Measurements from ENCODE around the gene EGF.

The EGF gene

DNA sequence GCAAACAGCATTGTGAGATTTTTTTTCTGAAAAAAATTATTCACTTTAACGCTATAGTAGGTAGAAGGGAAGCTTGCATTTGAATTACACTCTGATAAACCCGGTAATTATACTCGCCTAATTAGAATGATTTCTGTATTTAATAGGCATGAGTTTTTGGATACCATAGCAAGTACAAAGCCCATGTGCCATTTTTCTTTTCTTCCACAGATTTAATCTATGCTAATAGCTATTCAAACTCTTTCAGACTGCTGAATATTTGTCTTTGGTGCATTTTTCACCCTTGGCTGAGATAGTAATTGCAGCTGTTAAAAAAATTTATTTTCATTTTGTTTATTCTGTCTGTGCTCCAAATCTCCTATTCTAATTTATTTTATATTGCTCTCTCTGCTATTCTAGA lies 113.0 kb downstream of the EGF start:
- TF ChIP-seq CTCF (IDR thresholded peaks at IDR 0.05): no peak

DNA sequence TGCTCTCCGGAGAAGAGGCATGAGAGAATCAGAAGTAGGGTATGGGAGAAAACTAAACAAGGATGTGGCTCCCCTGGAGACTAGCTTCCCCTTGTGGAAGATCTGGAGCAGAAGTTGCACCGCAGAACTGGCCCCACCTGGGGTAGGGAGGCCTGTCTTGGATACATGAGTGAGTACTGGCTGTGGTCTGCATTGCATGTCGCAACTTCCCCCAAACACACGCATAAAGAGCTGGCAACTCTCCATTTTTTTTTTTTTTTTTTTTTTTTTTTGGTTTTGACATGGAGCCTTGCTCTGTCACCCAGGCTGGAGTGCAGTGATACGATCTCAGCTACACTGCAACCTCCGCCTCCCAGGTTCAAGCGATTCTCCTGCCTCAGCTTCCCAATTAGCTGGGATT lies 119.9 kb downstream of the EGF start:
- TF ChIP-seq CTCF (IDR thresholded peaks at IDR 0.05): no peak

- no peak for TF ChIP-seq CTCF (IDR thresholded peaks at IDR 0.05)
Observed at GRCh38 chr4:110033355-110034025, 120.8 kb downstream of the EGF start.

- TF ChIP-seq CTCF (IDR thresholded peaks at IDR 0.05): no peak
Observed at GRCh38 chr4:110034026-110034393, 121.3 kb downstream of the EGF start.

DNA sequence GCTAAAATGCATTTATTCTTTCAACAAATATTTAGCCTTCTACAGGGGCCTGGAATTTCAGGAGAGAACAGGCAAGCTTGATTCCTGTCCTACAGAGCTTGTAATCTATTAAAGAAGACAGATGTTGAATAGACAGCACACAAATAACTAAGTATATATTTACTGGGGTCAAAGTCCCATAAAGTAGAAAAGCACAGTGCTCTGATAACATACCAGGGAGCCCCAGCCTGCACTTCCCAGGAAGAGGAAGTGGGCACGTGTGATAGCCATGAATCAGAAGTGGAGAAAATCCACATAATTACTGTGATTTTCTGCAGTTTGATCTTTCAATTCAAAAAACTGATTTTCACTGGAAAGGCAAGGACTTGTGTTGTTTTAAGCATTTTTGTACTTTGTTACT lies 129.1 kb downstream of the EGF start:
- TF ChIP-seq CTCF (IDR thresholded peaks at IDR 0.05): no peak

DNA sequence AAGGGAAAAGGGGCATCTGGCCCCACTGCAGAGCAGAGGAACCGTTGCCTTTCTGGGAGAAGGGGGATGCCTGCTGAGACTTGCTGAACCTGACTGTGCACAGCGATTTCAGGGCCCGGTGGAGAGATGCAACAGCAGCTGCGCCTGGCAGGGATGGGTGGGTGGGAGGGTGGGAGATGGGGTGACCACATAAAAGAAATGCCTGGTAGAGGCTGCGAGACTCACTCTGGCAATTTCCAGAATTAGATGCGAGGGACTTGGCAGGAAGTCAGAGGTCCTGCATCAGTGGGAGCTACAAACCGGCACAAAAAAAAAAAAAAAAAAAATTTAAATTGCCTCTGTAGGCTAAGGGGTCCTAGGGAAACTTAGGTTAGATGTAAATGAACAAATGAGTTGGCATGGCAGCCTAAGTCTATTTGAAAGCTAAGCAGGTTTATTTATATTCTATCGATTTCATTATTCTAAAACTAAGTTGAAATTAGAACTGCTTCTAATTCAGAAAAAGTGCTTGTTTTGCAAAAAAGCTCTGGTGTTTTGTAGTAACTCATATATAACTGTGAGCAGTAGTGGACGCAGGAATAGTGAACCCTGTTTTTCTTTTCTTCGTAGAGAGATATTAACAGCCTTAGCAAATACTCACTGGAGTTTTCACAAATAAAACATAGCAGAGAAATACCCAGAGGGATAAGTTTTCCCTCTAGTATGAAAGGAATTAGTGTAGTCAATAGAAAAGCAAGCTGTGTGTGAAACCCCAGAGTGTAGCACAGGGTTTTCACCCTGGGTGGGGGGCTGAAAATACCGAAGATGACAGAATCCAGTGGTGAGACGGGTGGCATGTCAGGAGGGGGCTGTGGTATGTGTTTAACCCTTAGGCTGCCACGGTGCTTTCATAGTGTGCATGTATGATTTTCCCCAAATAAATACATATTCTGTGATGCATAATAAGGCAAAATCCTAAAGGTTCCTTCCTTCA lies 130.1 kb downstream of the EGF start:
- TF ChIP-seq CTCF (IDR thresholded peaks at IDR 0.05): no peak

GRCh38 chr4:110046588-110047049 lies 133.9 kb downstream of the EGF start:
- TF ChIP-seq CTCF (IDR thresholded peaks at IDR 0.05): no peak
